ENCODE measurements around the gene SPP2. TPM values are rescaled to one million over a fixed set of nuclear protein-coding genes. Genes with fewer than 3 reads are reported as not detected.

Gene SPP2
- total RNA-seq, 4 donors from 2014 or later: not detected

DNA sequence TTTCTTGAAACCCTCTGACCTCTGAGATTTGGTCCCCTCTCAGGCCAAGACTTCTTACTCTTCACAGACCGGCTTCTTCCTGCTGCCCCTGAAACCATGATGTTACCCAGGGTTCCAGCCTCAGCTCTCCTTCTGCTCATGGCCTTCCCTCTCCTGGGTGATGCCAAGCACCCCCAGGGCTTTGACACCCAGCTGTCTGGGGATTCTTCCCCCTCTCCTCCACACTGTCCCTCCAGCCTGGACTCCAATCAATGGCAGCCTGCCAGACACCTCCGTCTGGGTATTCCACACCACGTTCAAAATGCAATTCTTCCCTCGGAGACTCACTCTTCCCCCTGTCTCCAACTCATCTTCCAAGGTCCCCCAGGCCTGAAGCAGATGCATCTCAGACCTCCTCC lies 25.0 kb downstream of the SPP2 start:
- DNase-seq (ENCODE audit: low spot score) (no peak), ATAC-seq (ENCODE audit: low FRiP score) (no peak)
- TF ChIP-seq, protein P1, sequence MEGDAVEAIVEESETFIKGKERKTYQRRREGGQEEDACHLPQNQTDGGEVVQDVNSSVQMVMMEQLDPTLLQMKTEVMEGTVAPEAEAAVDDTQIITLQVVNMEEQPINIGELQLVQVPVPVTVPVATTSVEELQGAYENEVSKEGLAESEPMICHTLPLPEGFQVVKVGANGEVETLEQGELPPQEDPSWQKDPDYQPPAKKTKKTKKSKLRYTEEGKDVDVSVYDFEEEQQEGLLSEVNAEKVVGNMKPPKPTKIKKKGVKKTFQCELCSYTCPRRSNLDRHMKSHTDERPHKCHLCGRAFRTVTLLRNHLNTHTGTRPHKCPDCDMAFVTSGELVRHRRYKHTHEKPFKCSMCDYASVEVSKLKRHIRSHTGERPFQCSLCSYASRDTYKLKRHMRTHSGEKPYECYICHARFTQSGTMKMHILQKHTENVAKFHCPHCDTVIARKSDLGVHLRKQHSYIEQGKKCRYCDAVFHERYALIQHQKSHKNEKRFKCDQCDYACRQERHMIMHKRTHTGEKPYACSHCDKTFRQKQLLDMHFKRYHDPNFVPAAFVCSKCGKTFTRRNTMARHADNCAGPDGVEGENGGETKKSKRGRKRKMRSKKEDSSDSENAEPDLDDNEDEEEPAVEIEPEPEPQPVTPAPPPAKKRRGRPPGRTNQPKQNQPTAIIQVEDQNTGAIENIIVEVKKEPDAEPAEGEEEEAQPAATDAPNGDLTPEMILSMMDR (IDR thresholded peaks at IDR 0.05): no peak

DNA sequence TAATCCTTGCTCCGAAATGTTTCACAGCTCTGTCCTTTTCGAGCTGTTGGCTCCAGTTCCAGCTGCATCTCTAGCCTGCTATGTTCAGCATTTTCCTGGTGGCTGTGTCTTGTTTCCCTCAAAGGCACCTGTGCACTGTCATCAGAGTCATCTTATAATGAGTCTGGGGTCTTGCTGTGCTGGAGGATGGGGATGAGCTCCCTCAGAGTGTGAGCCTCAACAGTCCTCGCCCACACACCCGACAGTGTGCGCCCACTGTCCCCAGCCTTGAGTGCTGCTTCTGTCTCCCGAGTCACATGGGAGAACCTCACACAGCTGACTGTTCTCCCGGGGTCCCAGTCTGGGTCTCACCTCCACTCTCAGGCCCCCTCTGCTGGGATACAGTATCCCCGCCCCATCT lies 25.4 kb downstream of the SPP2 start:
- no peak for ATAC-seq (ENCODE audit: low FRiP score)
- TF ChIP-seq, protein P1 (IDR thresholded peaks at IDR 0.05): no peak
- no peak for DNase-seq (ENCODE audit: low spot score)

DNA sequence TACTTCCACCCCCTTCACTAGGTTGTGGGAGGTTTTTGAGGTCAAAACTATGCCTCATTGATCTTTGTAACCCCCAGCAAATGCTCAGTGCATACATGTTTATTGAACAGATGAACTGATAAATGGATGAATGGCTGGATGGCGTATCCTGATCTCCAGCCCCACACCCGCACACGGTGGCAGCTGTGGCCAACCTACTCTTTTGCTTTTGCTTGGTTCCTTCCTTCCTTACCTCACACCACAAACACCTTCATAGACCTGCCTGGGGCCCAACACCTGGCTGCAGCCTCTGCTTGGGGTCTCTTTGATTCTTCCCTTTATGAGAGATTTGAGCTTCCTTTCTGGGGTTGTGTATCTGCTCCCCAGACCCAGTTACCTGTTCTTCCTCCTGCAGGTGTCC lies 25.9 kb downstream of the SPP2 start:
- TF ChIP-seq, protein P1 (IDR thresholded peaks at IDR 0.05): no peak
- DNase-seq (ENCODE audit: low spot score) (no peak), ATAC-seq (ENCODE audit: low FRiP score) (no peak)

DNA sequence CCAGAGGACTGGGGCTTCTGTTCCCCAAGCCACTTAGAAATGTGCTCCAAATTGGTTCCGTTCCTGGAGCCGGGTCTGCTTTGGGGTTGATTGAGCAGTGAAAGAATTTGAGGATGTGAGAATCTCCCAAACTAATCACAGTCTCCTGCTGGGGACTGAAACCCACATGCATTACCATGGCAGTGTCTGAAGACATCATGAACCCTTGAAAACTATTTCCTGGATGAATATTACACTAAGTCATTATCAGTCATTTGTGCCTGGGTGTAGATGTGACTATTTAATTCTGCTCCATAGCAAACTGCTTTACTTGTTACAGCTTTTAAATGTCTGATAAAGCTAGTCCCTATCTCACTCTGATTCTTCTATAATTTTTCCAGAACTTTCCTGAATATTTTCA lies 27.6 kb downstream of the SPP2 start:
- DNase-seq (ENCODE audit: low spot score): no peak
- TF ChIP-seq, protein P1 (IDR thresholded peaks at IDR 0.05): no peak

DNA sequence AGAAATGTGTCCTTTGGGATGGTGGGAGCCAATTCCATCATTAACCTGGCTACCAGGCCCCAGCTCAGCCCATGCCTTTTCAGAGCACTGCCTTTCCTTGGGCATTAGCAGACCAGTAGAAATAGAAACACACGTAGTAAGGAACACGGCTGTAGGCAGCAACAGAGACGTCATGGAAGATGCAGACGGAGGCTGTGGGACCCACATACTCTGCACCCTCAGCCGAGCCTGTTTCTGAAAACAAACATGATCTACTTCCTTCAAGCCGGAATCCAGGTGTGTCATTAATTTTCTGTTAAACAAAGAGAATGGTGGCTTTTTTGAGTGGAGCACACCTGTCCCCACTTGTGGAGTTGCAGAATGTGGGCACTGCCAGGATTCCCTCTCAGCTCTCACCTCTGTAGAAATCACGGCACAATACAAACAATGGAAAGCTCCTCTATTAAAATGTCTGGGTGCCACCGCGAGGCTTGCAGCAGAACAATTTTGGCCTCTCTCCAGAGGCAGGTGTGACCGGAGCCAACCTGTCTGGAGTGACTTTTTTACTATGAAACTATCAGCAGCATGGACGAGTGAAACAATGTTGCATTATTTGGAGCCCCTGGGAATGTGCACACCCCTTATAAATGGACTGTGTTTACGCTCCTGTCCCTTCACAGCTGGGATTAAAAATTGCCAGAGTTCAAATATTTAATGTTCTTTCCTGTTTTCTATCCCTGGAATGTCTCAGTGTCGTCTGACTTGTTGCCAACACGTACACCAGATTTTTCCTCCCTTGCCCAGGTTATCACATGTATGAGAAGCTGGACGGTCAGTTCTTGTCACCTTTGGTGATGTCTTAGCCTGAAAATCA lies 31.7 kb downstream of the SPP2 start:
- no peak for ATAC-seq (ENCODE audit: low FRiP score)
- DNase-seq (ENCODE audit: low spot score): no peak
- TF ChIP-seq, protein P1 (IDR thresholded peaks at IDR 0.05): no peak

More for the DNA sequence above, 27.6 kb downstream of the SPP2 start:
- no peak for ATAC-seq (ENCODE audit: low FRiP score)

DNA sequence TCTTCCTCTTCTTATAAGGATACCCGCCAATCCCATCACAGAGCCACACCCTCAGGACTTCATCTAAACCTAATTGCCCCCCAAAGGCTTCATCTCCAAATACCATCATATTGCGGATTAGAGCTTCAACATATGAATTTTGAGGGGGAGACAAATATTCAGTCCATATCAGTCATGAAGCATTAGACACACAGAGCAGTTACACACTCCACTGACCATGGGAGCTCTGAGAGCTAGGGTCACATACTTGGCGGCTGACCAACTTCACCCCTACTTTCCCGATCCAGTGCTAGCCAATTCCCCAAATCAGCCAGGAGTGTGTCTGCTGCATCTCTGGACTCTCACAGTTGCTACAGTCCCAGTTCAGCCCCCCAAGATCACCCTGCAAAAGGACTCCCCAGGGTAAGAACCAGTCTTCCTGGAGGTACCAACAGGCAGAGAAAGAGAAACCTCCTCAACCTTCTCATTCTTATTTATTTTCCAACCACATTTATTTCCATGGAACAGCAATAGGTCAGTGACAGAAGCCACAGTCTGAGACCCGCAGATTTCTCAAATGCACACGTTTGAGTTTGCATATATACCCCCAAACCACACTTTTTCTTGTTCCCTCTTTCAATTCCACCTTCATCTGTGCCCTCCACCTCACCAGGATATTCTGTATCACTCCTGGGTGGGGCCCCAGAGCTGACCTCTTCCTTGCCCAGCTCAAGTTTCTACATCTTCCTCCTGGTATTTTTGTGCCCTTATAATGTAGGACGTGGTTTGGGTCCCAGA lies 33.3 kb downstream of the SPP2 start:
- no peak for ATAC-seq (ENCODE audit: low FRiP score)
- TF ChIP-seq, protein P1 (IDR thresholded peaks at IDR 0.05): no peak
- no peak for DNase-seq (ENCODE audit: low spot score)
